Thoracic aorta (tissue), 2 donors: Measurements from ENCODE around the gene AGRP. TPM values are rescaled to one million over a fixed set of nuclear protein-coding genes. Genes with fewer than 3 reads are reported as not detected.

ENCODE experiments used
- ATAC-seq: fragments of 150-250 bp; one replicate; pipeline ENCODE4 v1.8.0; 2017; ENCODE audit warnings: low read depth; ENCODE audit not compliant: insufficient number of reproducible peaks, low FRiP score
- DNase-seq: peaks from one replicate; pipeline ENCODE4 v3.0.0-alpha.2; 2020; ENCODE audit warnings: low spot score
- H3K27ac ChIP-seq, 2 donors: fragments of 200-600 bp; sonication (generic); 1 replicate in 1 of 2; 2 replicates in 1 of 2; pipeline ENCODE4 v1.5.1; 2016; ENCODE audit warnings: mild to moderate bottlenecking in 2 of 2, moderate library complexity in 2 of 2
- H3K27me3 ChIP-seq: fragments of 200-600 bp; sonication (generic); replicated peaks from 2 replicates; pipeline ENCODE4 v1.6.0; 2016; ENCODE audit warnings: mild to moderate bottlenecking; ENCODE audit not compliant: insufficient read depth
- H3K36me3 ChIP-seq: fragments of 200-600 bp; sonication (generic); one replicate; pipeline ENCODE4 v1.5.1; 2016
- H3K4me1 ChIP-seq, 2 donors: fragments of 200-600 bp; sonication (generic); 1 replicate in 1 of 2; 2 replicates in 1 of 2; pipeline versions ENCODE4 v1.5.1 to v1.6.0; 2016; ENCODE audit warnings: low read depth in 2 of 2, mild to moderate bottlenecking in 1 of 2; ENCODE audit not compliant: control insufficient read depth in 1 of 2
- H3K4me3 ChIP-seq: fragments of 200-600 bp; sonication (generic); 2 replicates; pipeline ENCODE4 v1.5.1; 2016; ENCODE audit warnings: mild to moderate bottlenecking
- H3K9me3 ChIP-seq: fragments of 200-600 bp; sonication (generic); 2 replicates; pipeline ENCODE4 v1.5.1; 2016
- CTCF ChIP-seq: fragments of 200-600 bp; sonication (generic); IDR thresholded peaks from one replicate; pipeline ENCODE4 v1.5.1; 2019; ENCODE audit warnings: antibody characterized with exemption
- total RNA-seq, 2 donors: library from RNA; depleted of rRNA; stranded (reverse); fragments of >200 nt; gene quantifications; one replicate each; pipeline versions ENCODE4 v1.1.0 to v1.2.3, GENCODE V29; 2016

Gene AGRP
- total RNA-seq, 2 donors from 2014 or later: not detected

DNA sequence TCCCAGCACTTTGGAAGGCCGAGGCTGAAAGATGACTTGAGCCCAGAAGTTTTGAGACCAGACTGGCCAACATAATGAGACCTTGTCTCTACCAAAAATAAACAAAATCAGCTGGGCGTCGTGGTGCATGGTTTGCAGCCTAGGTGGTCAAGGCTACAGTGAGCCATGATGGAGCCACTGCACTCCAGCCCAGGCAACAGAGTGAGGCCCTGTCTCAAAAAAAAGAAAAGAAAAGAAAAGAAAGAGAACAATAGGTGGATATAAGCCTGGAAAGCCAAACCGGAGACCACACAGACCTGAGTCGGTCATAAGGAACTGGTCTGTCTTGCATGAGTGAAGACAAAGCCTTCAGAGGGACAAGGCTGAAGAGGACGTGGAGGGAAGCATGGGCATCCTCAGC is 16.8 kb downstream of the AGRP start:
- TF ChIP-seq CTCF: no peak
- DNase-seq (no peak), ATAC-seq (no peak)
- Histone ChIP-seq H3K4me3 (no peak overlapping the region), H3K27ac (no peak overlapping the region), H3K4me1 (peaks cover 13 to 35% of the 10 kb centered on the region in 2 donors), H3K9me3 (no peaks in the 10 kb centered on the region), H3K27me3 (no peaks in the 10 kb centered on the region), H3K36me3 (no peaks in the 10 kb centered on the region)

DNA sequence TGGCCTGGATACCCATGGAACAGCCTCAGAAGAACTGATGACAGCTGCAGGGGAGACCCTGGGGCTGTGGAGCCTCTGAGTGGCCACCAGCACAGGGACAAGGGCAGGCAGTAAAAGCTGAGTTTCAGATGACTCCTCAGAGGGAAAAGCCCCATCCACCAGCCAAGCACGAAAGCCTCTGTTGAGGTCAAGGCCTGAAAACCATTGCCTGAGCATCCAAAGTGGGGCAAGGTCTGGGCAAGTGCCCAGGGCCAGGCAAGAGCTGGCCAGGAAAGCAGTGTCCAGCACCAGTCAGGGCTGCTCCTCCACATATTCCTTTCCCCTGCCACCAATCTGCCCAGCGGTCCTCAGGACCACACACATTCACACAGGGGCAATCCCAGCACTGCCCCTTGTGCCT is 18.8 kb downstream of the AGRP start:
- Histone ChIP-seq H3K36me3 (no peaks in the 10 kb centered on the region), H3K4me1 (peaks cover 11 to 37% of the 10 kb centered on the region in 2 donors), H3K27ac (no peak overlapping the region), H3K4me3 (no peak overlapping the region), H3K9me3 (no peaks in the 10 kb centered on the region), H3K27me3 (no peaks in the 10 kb centered on the region)
- DNase-seq (no peak), ATAC-seq (no peak)
- TF ChIP-seq CTCF: no peak

DNA sequence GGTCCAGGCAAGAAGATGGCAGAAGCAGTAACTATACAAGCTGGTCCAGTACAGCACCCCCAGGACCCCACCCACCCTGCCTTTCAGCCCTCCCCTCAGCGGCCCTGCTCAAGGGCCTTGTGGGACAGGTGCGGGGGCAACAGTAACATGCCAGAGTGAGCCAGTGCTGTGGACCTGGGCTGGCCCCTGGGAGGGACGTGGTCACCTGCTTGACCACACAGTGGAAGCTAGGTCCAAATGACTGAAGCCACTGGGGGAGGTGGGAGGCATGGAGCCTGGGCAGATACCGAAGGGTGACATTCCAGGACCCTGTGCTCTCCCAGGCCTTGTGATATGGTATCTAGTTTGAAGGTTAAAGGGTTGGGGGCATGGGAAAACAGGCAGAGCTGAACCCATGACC is 19.7 kb downstream of the AGRP start:
- Histone ChIP-seq H3K27ac (no peak overlapping the region), H3K4me1 (peaks cover 19 to 46% of the 10 kb centered on the region in 2 donors), H3K36me3 (no peaks in the 10 kb centered on the region), H3K27me3 (no peaks in the 10 kb centered on the region), H3K9me3 (no peaks in the 10 kb centered on the region), H3K4me3 (no peak overlapping the region)
- DNase-seq: no peak
- ATAC-seq: no peak
- no peak for TF ChIP-seq CTCF

GRCh38 chr16:67463059-67463458 is 20.3 kb downstream of the AGRP start:
- Histone ChIP-seq H3K36me3 (no peaks in the 10 kb centered on the region), H3K9me3 (no peaks in the 10 kb centered on the region), H3K27me3 (no peaks in the 10 kb centered on the region), H3K4me3 (no peak overlapping the region), H3K4me1 (peaks cover 21 to 52% of the 10 kb centered on the region in 2 donors), H3K27ac (no peak overlapping the region)
- TF ChIP-seq CTCF: no peak
- ATAC-seq: no peak
- DNase-seq: no peak

DNA sequence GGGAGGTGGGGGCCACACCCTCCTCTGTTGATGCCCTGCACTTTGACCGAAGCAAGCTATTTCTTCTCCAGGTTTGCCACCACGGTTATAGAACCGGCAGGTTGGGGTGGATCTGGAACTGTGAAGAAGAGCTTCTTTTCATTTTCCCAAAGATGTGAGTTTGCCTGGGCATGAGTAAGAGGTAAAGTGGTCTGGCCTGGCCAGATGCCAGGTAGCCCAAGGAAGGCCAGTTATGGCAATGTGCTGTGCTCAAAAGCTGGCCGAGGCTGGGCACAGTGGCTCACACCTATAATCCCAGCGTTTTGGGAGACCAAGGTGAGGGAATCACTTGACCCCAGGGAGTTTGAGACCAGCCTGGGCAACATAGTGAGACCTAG is 21.1 kb downstream of the AGRP start:
- Histone ChIP-seq H3K27me3 (no peaks in the 10 kb centered on the region), H3K9me3 (no peaks in the 10 kb centered on the region), H3K36me3 (no peaks in the 10 kb centered on the region), H3K4me3 (no peak overlapping the region), H3K27ac (no peak overlapping the region), H3K4me1 (peaks cover 29 to 60% of the 10 kb centered on the region in 2 donors)
- no peak for TF ChIP-seq CTCF
- DNase-seq (no peak), ATAC-seq (no peak)
